HCT116 (cell line): ENCODE measurements around the gene HERPUD2. TPM values are rescaled to one million over a fixed set of nuclear protein-coding genes. Genes with fewer than 3 reads are reported as not detected.

Experiments
- ATAC-seq: fragments of 200-7000 bp; cut with Tn5 transposase; 2 replicates; pipeline ENCODE4 v1.9.1; 2020; ENCODE audit warnings: mild to moderate bottlenecking, moderate library complexity
- BruUV-seq: library from RNA; stranded (reverse); fragments of 400-500 nt; replicated peaks from 2 replicates; lab custom pipeline; 2021; lab: Mats Ljungman, UMichigan
- CTCF ChIA-PET: fragments of 300-600 bp; sonication (Branson Sonifier 250); formaldehyde crosslinking; loops from one replicate; lab custom pipeline; 2021; ENCODE audit warnings: antibody characterized with exemption; lab: Charles Lee
- POLR2A ChIA-PET: fragments of 300-600, 350-600 bp; sonication (Branson Sonifier 250); formaldehyde crosslinking; loops from one replicate; lab custom pipeline; 2021; ENCODE audit warnings: antibody characterized with exemption; lab: Charles Lee
- RAD21 ChIA-PET, 2 experiments: fragments of 300-600 bp; sonication (Branson Sonifier 250); formaldehyde crosslinking; loops; one replicate each; lab custom pipeline; 2023; ENCODE audit warnings: low total read pairs in 2 of 2; ENCODE audit not compliant: uncharacterized antibody in 2 of 2, unreplicated experiment in 2 of 2, low non-redundant PET in 1 of 2; lab: Charles Lee
- DNase-seq: peaks from one replicate; pipeline ENCODE4 v3.0.0-alpha.2; 2010; ENCODE audit warnings: low read depth, low spot score
- H2AFZ ChIP-seq: fragments of 200-600 bp; shearing (Covaris generic), sonication (generic); 2 replicates; pipeline ENCODE4 v1.6.1; 2017; ENCODE audit warnings: low read depth, mixed run types, mixed read lengths, antibody characterized with exemption, low read length; ENCODE audit not compliant: poor library complexity, severe bottlenecking
- H3K27ac ChIP-seq: 2 replicates; pipeline ENCODE4 v1.5.1; 2012; ENCODE audit warnings: low read depth, low read length
- H3K27me3 ChIP-seq: fragments of 200-600 bp; sonication (generic); 2 replicates; pipeline ENCODE4 v1.6.1; 2016; ENCODE audit warnings: mixed run types, low read length, mixed read lengths; ENCODE audit not compliant: insufficient read depth
- H3K36me3 ChIP-seq, 2 experiments: fragments of 200-500 bp in 1 of 2; fragments of 200-600 bp in 1 of 2; sonication (Bioruptor generic) in 1 of 2; sonication (generic) in 1 of 2; 2 replicates each; pipeline versions ENCODE4 v1.5.1 to v1.6.1; 2014 to 2016; ENCODE audit warnings: low read length in 2 of 2, inconsistent platforms in 1 of 2, mixed read lengths in 1 of 2, mixed run types in 1 of 2; ENCODE audit not compliant: insufficient read depth in 2 of 2, control insufficient read depth in 1 of 2
- H3K4me1 ChIP-seq, 2 experiments: fragments of 200-600 bp in 1 of 2; sonication (generic) in 1 of 2; 2 replicates each; pipeline versions ENCODE4 v1.5.1 to v1.6.1; 2012 to 2017; ENCODE audit warnings: low read length in 2 of 2, inconsistent platforms in 1 of 2, mild to moderate bottlenecking in 1 of 2, mixed read lengths in 1 of 2, mixed run types in 1 of 2, moderate library complexity in 1 of 2; ENCODE audit not compliant: insufficient read depth in 2 of 2, control insufficient read depth in 1 of 2
- H3K4me2 ChIP-seq: fragments of 200-600 bp; sonication (generic); 2 replicates; pipeline ENCODE4 v1.6.1; 2017; ENCODE audit warnings: mixed run types, low read length, mixed read lengths
- H3K4me3 ChIP-seq, 2 experiments: fragments of 200-600 bp in 1 of 2; sonication (generic) in 1 of 2; replicated peaks in 1 of 2; 2 replicates each; pipeline ENCODE4 v1.5.1; 2011 to 2016; ENCODE audit warnings: low read length in 2 of 2, control low read depth in 1 of 2, low read depth in 1 of 2, mild to moderate bottlenecking in 1 of 2, mixed read lengths in 1 of 2, mixed run types in 1 of 2
- H3K79me2 ChIP-seq: fragments of 200-600 bp; sonication (generic); 2 replicates; pipeline ENCODE4 v1.6.1; 2017; ENCODE audit warnings: mild to moderate bottlenecking, mixed run types, low read length, moderate library complexity, mixed read lengths; ENCODE audit not compliant: insufficient read depth
- H3K9ac ChIP-seq: fragments of 200-600 bp; sonication (generic); 2 replicates; pipeline ENCODE4 v1.6.1; 2016; ENCODE audit warnings: low read length, mixed read lengths
- H3K9me2 ChIP-seq: fragments of 200-600 bp; sonication (generic), shearing (Covaris generic); 2 replicates; pipeline ENCODE4 v1.6.1; 2017; ENCODE audit warnings: mixed run types, mild to moderate bottlenecking, moderate library complexity; ENCODE audit not compliant: insufficient read depth
- H3K9me3 ChIP-seq, 2 experiments: fragments of 200-500 bp in 1 of 2; fragments of 200-600 bp in 1 of 2; sonication (Bioruptor generic) in 1 of 2; sonication (generic) in 1 of 2; 2 replicates each; pipeline ENCODE4 v1.6.1; 2014 to 2017; ENCODE audit warnings: low read length in 2 of 2, mixed read lengths in 2 of 2, inconsistent platforms in 1 of 2, low read depth in 1 of 2, mild to moderate bottlenecking in 1 of 2, mixed run types in 1 of 2, moderate library complexity in 1 of 2; ENCODE audit not compliant: control insufficient read depth in 1 of 2, insufficient read depth in 1 of 2
- H4K20me1 ChIP-seq: fragments of 200-600 bp; sonication (generic), shearing (Covaris generic); 2 replicates; pipeline ENCODE4 v1.6.1; 2017; ENCODE audit warnings: mixed run types, mild to moderate bottlenecking, moderate library complexity; ENCODE audit not compliant: insufficient read depth
- CBX3 ChIP-seq: IDR thresholded peaks from 2 replicates; pipeline ENCODE4 v1.6.1; 2012; ENCODE audit warnings: low read depth
- CEBPB ChIP-seq: IDR thresholded peaks from 2 replicates; pipeline ENCODE4 v1.6.1; 2012; ENCODE audit warnings: low read depth
- ELF1 ChIP-seq: IDR thresholded peaks from 2 replicates; pipeline ENCODE4 v1.6.1; 2012; ENCODE audit warnings: low read depth, borderline replicate concordance
- FOSL1 ChIP-seq: IDR thresholded peaks from 2 replicates; pipeline ENCODE4 v1.6.1; 2012; ENCODE audit warnings: low read depth
- POLR2AphosphoS5 ChIP-seq: IDR thresholded peaks from 2 replicates; pipeline ENCODE4 v1.6.1; 2011; ENCODE audit warnings: mild to moderate bottlenecking, low read depth, low read length, moderate library complexity
- RAD21 ChIP-seq: IDR thresholded peaks from 2 replicates; pipeline ENCODE4 v1.6.1; 2012; ENCODE audit warnings: low read depth, mild to moderate bottlenecking
- SRF ChIP-seq: IDR thresholded peaks from 2 replicates; pipeline ENCODE4 v1.6.1; 2012; ENCODE audit warnings: low read depth
- YY1 ChIP-seq: IDR thresholded peaks from 2 replicates; pipeline ENCODE4 v1.6.1; 2011; ENCODE audit warnings: low read length, low read depth, moderate library complexity, mild to moderate bottlenecking; ENCODE audit not compliant: insufficient replicate concordance; ENCODE audit errors: extremely low read depth
- ZFX ChIP-seq: fragments of 450-650 bp; IDR thresholded peaks from 2 replicates; pipeline ENCODE4 v1.6.1; 2017
- ZNF274 ChIP-seq: fragments of 200-500 bp; sonication (Bioruptor generic); IDR thresholded peaks from 2 replicates; pipeline ENCODE4 v1.6.1; 2014; ENCODE audit warnings: mild to moderate bottlenecking, low read depth, low read length, inconsistent platforms
- intact Hi-C: fragments of 100-400 bp; cut with micrococcal nuclease; formaldehyde crosslinking; loops from 2 replicates; pipeline ENCODE4 v1.10.0; 2022
- total RNA-seq: library from RNA; stranded (reverse); gene quantifications from one replicate; pipeline ENCODE4 v1.2.1, GENCODE V29; 2021; ENCODE audit not compliant: unreplicated experiment

HERPUD2 gene
- total RNA-seq, 1 experiment from 2014 or later, result 20.5 TPM

- TF ChIP-seq ZNF274 (no peak), ELF1 (no peak), SRF (no peak), CBX3 (no peak), FOSL1 (no peak), YY1 (no peak), POLR2AphosphoS5 (no peak)
- TF ChIP-seq, all 23 proteins: peak for 0
Measured at GRCh38 chr7:35738889-35739288, 44.0 kb upstream of the HERPUD2 start (continued).

- CTCF ChIA-PET, result no interaction called here
Measured at GRCh38 chr7:35736725-35737124, 41.8 kb upstream of the HERPUD2 start.

GRCh38 chr7:35735396-35735795 lies 40.5 kb upstream of the HERPUD2 start:
- TF ChIP-seq ZNF274, result no peak
- H3K79me2 ChIP-seq, result no peaks in the 10 kb centered on the region
- intact Hi-C loops, result no loop called here
- DNase-seq (no peak), ATAC-seq (no peak)
- no peaks in the 10 kb centered on the region for H3K4me1 ChIP-seq
- no peaks in the 10 kb centered on the region for H4K20me1 ChIP-seq
- H2AFZ ChIP-seq, result no peak overlapping the region
- ChIA-PET RAD21 (no interaction called here), POLR2A (no interaction called here), CTCF (interaction anchor here (0.9 kb wide), 1 partner anchor 25 kb away, joined by 3 read pairs; no protein-coding TSS in a partner anchor)
- no peaks in the 10 kb centered on the region for H3K36me3 ChIP-seq
- no peaks in the 10 kb centered on the region for H3K9me3 ChIP-seq
- H3K4me2 ChIP-seq, result no peak overlapping the region
- H3K4me3 ChIP-seq, result no peak overlapping the region
- no peaks in the 10 kb centered on the region for H3K27me3 ChIP-seq
- no TSS peak for BruUV-seq
- no peaks in the 10 kb centered on the region for H3K9me2 ChIP-seq
- H3K9ac ChIP-seq, result no peak overlapping the region
- H3K27ac ChIP-seq, result no peak overlapping the region

More at GRCh38 chr7:35736725-35737124, 41.8 kb upstream of the HERPUD2 start:
- BruUV-seq, result no TSS peak
- POLR2A ChIA-PET, result no interaction called here
- no peaks in the 10 kb centered on the region for H3K36me3 ChIP-seq
- no peak overlapping the region for H3K27ac ChIP-seq
- TF ChIP-seq RAD21 (no peak), CEBPB (peak; percentile 62), ELF1 (no peak), ZFX (no peak), SRF (no peak)
- no peaks in the 10 kb centered on the region for H3K9me2 ChIP-seq
- no peaks in the 10 kb centered on the region for H4K20me1 ChIP-seq
- no peaks in the 10 kb centered on the region for H3K9me3 ChIP-seq
- DNase-seq, result no peak
- H3K9ac ChIP-seq, result no peak overlapping the region
- no peaks in the 10 kb centered on the region for H3K27me3 ChIP-seq
- H3K4me3 ChIP-seq, result no peak overlapping the region
- H3K4me2 ChIP-seq, result no peak overlapping the region
- H3K79me2 ChIP-seq, result no peaks in the 10 kb centered on the region
- H3K4me1 ChIP-seq, result no peaks in the 10 kb centered on the region
- intact Hi-C loops, result no loop called here
- no peak for ATAC-seq
- H2AFZ ChIP-seq, result no peak overlapping the region
- RAD21 ChIA-PET, result no interaction called here
